ENCODE measurements around the gene STARD7. TPM values are rescaled to one million over a fixed set of nuclear protein-coding genes. Genes with fewer than 3 reads are reported as not detected.
A peak's percentile ranks its signal among the peaks of the same experiment; 100 is the strongest.

STARD7 gene
- total and polyA plus RNA-seq, 2 of the 13 experiments (the other 11 are each of a cell fraction or from before 2014, with no cell fraction given), result 88.2 to 300 TPM

DNA sequence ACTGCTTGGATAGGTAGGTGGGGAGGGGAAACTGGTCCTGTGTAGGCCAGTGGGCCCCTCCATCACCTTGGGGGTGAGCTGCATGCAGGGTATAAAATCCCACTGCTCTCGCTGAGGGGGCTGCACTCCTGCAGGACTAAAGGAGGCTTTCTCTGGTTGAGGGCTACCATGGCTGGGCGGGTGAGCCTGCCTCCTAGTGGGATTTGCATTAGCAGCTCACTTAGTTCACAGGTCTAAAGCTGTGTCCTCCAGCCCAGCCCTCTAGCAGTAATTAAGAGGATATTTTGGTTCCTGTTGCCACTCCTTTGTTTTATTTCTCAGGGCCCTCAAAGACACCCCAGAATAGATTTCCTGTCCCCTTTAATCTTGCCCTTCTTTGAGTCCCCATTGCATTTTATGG, 32.6 kb upstream of the STARD7 start:
- Histone ChIP-seq H3K4me2 (ENCODE audit: low read depth, low read length) (no peak overlapping the region), H3K9me3 (ENCODE audit: low read length) (no peaks in the 10 kb centered on the region), H3K36me3 (replicated peaks in 1 of 2; ENCODE audit: control insufficient read depth in 1 of 2, insufficient read depth in 2 of 2, low read length in 2 of 2) (peaks cover 2 to 17% of the 10 kb centered on the region in 2 experiments; a peak in 3 of 5 replicates), H3K4me1 (ENCODE audit: insufficient read depth, low read length) (peaks cover 16% of the 10 kb centered on the region; the same call in 1 of the 2 replicates), H3K79me2 (ENCODE audit: insufficient read depth, low read length) (no peaks in the 10 kb centered on the region), H3K9ac (ENCODE audit: insufficient read depth, low read depth, low read length) (no peak overlapping the region), H3K27ac (ENCODE audit: extremely low read length, insufficient read depth, low read length) (no peak overlapping the region), H2AFZ (ENCODE audit: low read length) (no peak overlapping the region), H3K4me3 (replicated peaks in 1 of 3; ENCODE audit: insufficient read depth in 1 of 3, low read depth in 2 of 3, low read length in 3 of 3) (no peak overlapping the region), H3K27me3 (ENCODE audit: control insufficient read depth in 1 of 2, insufficient read depth in 2 of 2, low read length in 2 of 2) (no peaks in the 10 kb centered on the region), H4K20me1 (ENCODE audit: insufficient read depth, low read length) (no peaks in the 10 kb centered on the region)
- no peak for FAIRE-seq
- no peak for DNase-seq (ENCODE audit: low spot score)
- peak; percentile 14; the same call in 2 of the 3 replicates for ATAC-seq
- no TSS peak for BruUV-seq (replicated peaks)
- ChIA-PET POLR2A (no interaction called here), CTCF (ENCODE audit: low intra/inter-chr PET ratio, low total read pairs) (no interaction called here)
- in situ Hi-C loops (cut with HindIII; ENCODE audit: extremely low pct_ligation_motif_present, low pct_unique_long_range_greater_than_20kb), result no loop called here
- WGBS (ENCODE audit: low lambda C conversion rate), result 86% methylated on average over 1 of the region's 2 CpGs
- intact Hi-C loops (cut with micrococcal nuclease; ENCODE audit: unreplicated experiment), result no loop called here
- TF ChIP-seq ZMYM3 (CRISPR knock-in tag; IDR thresholded peaks at IDR 0.05), result no peak
- no peak for TF ChIP-seq ZZZ3 (CRISPR knock-in tag; IDR thresholded peaks at IDR 0.05; ENCODE audit: borderline replicate concordance)
- TF ChIP-seq ZBTB7B (CRISPR knock-in tag; IDR thresholded peaks at IDR 0.05), result no peak
- TF ChIP-seq, protein P1, sequence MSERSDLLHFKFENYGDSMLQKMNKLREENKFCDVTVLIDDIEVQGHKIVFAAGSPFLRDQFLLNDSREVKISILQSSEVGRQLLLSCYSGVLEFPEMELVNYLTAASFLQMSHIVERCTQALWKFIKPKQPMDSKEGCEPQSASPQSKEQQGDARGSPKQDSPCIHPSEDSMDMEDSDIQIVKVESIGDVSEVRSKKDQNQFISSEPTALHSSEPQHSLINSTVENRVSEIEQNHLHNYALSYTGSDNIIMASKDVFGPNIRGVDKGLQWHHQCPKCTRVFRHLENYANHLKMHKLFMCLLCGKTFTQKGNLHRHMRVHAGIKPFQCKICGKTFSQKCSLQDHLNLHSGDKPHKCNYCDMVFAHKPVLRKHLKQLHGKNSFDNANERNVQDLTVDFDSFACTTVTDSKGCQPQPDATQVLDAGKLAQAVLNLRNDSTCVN (CRISPR knock-in tag; IDR thresholded peaks at IDR 0.05; ENCODE audit: borderline replicate concordance), result no peak
- no peak for TF ChIP-seq ZNF569 (CRISPR knock-in tag; IDR thresholded peaks at IDR 0.05; ENCODE audit: borderline replicate concordance)
- TF ChIP-seq, protein P2, sequence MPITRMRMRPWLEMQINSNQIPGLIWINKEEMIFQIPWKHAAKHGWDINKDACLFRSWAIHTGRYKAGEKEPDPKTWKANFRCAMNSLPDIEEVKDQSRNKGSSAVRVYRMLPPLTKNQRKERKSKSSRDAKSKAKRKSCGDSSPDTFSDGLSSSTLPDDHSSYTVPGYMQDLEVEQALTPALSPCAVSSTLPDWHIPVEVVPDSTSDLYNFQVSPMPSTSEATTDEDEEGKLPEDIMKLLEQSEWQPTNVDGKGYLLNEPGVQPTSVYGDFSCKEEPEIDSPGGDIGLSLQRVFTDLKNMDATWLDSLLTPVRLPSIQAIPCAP (CRISPR knock-in tag; IDR thresholded peaks at IDR 0.05; ENCODE audit: low read depth), result no peak
- no peak for TF ChIP-seq ZNF749 (CRISPR knock-in tag; IDR thresholded peaks at IDR 0.05; ENCODE audit: borderline replicate concordance)
- TF ChIP-seq EP300 (IDR thresholded peaks at IDR 0.05; ENCODE audit: low read depth in 2 of 2, low read length in 2 of 2), result no peak
- no peak for TF ChIP-seq EP300 (CRISPR knock-in tag; IDR thresholded peaks at IDR 0.05; ENCODE audit: borderline replicate concordance)
- TF ChIP-seq POGZ (CRISPR knock-in tag; IDR thresholded peaks at IDR 0.05), result no peak
- TF ChIP-seq ZIK1 (CRISPR knock-in tag; IDR thresholded peaks at IDR 0.05; ENCODE audit: borderline replicate concordance, low read depth), result no peak
- TF ChIP-seq CBX5 (CRISPR knock-in tag; IDR thresholded peaks at IDR 0.05; ENCODE audit: borderline replicate concordance), result no peak
- no peak for TF ChIP-seq ZNF225 (CRISPR knock-in tag; IDR thresholded peaks at IDR 0.05)
- TF ChIP-seq ZNF235 (CRISPR knock-in tag; IDR thresholded peaks at IDR 0.05; ENCODE audit: borderline replicate concordance), result no peak
